Measurements from ENCODE around the gene GTPBP6. TPM values are rescaled to one million over a fixed set of nuclear protein-coding genes. Genes with fewer than 3 reads are reported as not detected.

Gene GTPBP6
- total and polyA plus RNA-seq, 2 experiments from 2014 or later, result 40.7 to 69.2 TPM

DNA sequence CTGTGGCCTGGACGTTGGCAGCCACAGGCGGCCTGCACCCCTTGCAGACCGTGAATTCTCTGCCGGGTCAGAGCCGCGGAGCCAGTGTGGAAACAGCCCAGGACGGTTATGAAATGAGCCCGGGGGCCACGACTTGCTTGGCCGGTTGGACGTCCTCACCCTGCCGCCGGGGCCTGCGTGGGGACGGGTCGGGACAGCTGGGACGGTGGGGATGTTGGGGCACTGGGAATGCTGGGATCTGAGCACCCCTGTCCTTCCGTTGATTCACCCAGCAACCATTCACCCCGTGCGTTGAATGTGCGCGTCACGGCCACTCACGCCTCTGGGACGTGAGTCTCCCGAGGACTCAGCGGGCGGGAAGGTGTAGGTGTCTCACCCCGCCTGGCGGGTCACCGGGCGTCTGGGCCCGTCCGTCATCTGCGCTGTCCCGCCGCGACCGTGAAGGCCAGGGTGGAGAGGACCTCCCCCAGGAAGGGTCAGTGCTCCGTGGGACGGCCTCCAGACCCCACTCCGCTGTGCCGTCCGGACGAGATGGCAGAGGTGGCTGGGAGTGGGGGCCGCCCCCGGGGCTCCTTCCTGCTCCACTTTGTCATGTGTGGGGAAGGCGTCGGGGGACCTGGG is 41.9 kb downstream of the GTPBP6 start:
- Histone ChIP-seq H3K36me3 (replicated peaks; ENCODE audit: insufficient read depth, low read depth) (no peaks in the 10 kb centered on the region), H3K9me3 (ENCODE audit: low read depth) (no peaks in the 10 kb centered on the region), H3K27ac (peak overlapping the region; percentile 84), H4K20me1 (ENCODE audit: insufficient read depth, poor library complexity, severe bottlenecking) (no peaks in the 10 kb centered on the region), H3K79me2 (peaks cover 22% of the 10 kb centered on the region), H3K27me3 (no peaks in the 10 kb centered on the region), H3K4me3 (peak overlapping the region; percentile 74), H2AFZ (peak overlapping the region; percentile 41), H3K9me2 (replicated peaks; ENCODE audit: insufficient read depth) (no peaks in the 10 kb centered on the region), H3K4me1 (ENCODE audit: insufficient read depth) (peaks cover 21% of the 10 kb centered on the region), H3K4me2 (peak overlapping the region; percentile 97)
- TF ChIP-seq, protein P1, sequence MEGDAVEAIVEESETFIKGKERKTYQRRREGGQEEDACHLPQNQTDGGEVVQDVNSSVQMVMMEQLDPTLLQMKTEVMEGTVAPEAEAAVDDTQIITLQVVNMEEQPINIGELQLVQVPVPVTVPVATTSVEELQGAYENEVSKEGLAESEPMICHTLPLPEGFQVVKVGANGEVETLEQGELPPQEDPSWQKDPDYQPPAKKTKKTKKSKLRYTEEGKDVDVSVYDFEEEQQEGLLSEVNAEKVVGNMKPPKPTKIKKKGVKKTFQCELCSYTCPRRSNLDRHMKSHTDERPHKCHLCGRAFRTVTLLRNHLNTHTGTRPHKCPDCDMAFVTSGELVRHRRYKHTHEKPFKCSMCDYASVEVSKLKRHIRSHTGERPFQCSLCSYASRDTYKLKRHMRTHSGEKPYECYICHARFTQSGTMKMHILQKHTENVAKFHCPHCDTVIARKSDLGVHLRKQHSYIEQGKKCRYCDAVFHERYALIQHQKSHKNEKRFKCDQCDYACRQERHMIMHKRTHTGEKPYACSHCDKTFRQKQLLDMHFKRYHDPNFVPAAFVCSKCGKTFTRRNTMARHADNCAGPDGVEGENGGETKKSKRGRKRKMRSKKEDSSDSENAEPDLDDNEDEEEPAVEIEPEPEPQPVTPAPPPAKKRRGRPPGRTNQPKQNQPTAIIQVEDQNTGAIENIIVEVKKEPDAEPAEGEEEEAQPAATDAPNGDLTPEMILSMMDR (IDR thresholded peaks at IDR 0.05; ENCODE audit: poor library complexity), result no peak
- WGBS (ENCODE audit: low lambda C conversion rate, missing lambda C conversion rate), result 4% methylated on average over 42 of the region's 49 CpGs
- peak; percentile 69 for DNase-seq (ENCODE audit: low spot score)

DNA sequence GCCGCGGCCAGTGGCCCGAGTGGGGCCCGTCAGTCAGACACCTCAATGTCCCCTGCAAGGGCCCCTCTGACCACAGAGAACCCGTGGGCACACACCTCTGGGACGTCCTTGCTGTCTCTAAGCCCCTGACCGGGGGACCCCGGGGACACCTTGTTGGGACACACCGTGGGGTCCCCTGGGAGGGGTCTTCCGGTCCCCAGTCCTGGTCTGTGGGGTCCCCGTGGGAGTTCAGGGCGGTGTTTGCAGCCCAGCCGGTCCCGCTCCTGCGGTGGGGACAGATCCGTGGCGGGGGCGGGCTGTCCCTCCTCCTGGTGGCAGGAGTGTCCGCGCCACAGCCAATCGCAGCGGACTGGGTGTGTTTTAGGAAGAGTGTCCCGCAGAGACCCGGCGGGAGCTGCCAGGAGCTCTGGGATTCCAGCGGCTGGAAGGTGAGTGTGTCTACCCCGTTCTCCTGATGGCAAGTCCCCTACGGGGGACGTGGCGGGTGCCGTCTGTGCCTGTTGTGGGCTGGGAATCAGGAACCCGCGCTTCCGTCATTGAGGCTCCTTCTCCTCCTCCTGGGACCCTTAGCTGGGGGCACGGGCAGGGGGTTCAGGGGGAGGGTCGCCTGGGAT is 42.5 kb downstream of the GTPBP6 start:
- 3% methylated on average over 23 of the region's 36 CpGs for WGBS (ENCODE audit: low lambda C conversion rate, missing lambda C conversion rate)
- no peaks in the 10 kb centered on the region for H3K9me2 ChIP-seq (replicated peaks; ENCODE audit: insufficient read depth)
- H4K20me1 ChIP-seq (ENCODE audit: insufficient read depth, poor library complexity, severe bottlenecking), result no peaks in the 10 kb centered on the region
- peak overlapping the region; percentile 97 for H3K4me2 ChIP-seq
- H3K27ac ChIP-seq, result peak overlapping the region; percentile 84
- peak overlapping the region; percentile 74 for H3K4me3 ChIP-seq
- H3K9me3 ChIP-seq (ENCODE audit: low read depth), result no peaks in the 10 kb centered on the region
- H3K36me3 ChIP-seq (replicated peaks; ENCODE audit: insufficient read depth, low read depth), result no peaks in the 10 kb centered on the region
- H3K27me3 ChIP-seq, result no peaks in the 10 kb centered on the region
- no peak for TF ChIP-seq EZH2 (IDR thresholded peaks at IDR 0.05; ENCODE audit: borderline replicate concordance)
- TF ChIP-seq EZH2phosphoT487 (IDR thresholded peaks at IDR 0.05; ENCODE audit: low read depth, severe bottlenecking, unreplicated experiment), result no peak
- TF ChIP-seq, protein P1 (IDR thresholded peaks at IDR 0.05; ENCODE audit: poor library complexity), result no peak
- peaks cover 20% of the 10 kb centered on the region for H3K79me2 ChIP-seq
- DNase-seq (ENCODE audit: low spot score), result peak; percentile 82
- peaks cover 17% of the 10 kb centered on the region for H3K4me1 ChIP-seq (ENCODE audit: insufficient read depth)
- H2AFZ ChIP-seq, result peak overlapping the region; percentile 41

DNA sequence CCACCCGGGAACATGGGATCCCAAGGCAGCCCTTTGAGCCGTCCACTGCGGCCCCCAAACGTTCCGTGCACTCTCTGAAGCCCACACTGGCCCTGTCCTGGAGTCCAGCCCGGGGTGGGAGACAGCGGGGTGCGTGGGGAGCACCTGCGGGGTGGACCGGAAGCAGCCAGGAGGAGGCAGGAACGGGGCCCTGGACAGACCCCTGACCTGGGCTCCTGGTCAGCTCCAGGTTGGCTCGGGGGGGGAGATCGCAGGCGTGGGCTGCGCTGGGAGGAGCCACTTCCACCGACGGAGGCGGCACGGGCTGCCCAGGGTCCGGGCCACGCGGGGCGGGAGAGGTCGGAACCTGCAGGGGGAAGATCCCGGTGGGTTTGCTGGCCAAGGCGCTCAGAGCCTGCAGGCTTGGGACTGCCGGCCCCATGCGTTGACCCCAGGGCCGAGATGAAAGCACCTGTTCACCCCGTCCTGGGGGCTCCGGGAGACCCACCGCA is 43.1 kb downstream of the GTPBP6 start:
- Histone ChIP-seq H3K9me2 (replicated peaks; ENCODE audit: insufficient read depth) (no peaks in the 10 kb centered on the region), H3K36me3 (replicated peaks; ENCODE audit: insufficient read depth, low read depth) (no peaks in the 10 kb centered on the region), H3K4me1 (ENCODE audit: insufficient read depth) (peaks cover 17% of the 10 kb centered on the region), H3K27me3 (no peaks in the 10 kb centered on the region), H3K79me2 (peaks cover 20% of the 10 kb centered on the region), H3K9me3 (ENCODE audit: low read depth) (no peaks in the 10 kb centered on the region), H3K4me3 (peak overlapping the region; percentile 74), H3K4me2 (peak overlapping the region; percentile 97), H2AFZ (no peak overlapping the region), H4K20me1 (ENCODE audit: insufficient read depth, poor library complexity, severe bottlenecking) (no peaks in the 10 kb centered on the region), H3K27ac (peak overlapping the region; percentile 72)
- WGBS (ENCODE audit: low lambda C conversion rate, missing lambda C conversion rate), result 36% methylated on average over 10 of the region's 32 CpGs
- no peak for TF ChIP-seq EZH2phosphoT487 (IDR thresholded peaks at IDR 0.05; ENCODE audit: low read depth, severe bottlenecking, unreplicated experiment)
- TF ChIP-seq EZH2 (IDR thresholded peaks at IDR 0.05; ENCODE audit: borderline replicate concordance), result no peak
- TF ChIP-seq, protein P1 (IDR thresholded peaks at IDR 0.05; ENCODE audit: poor library complexity), result no peak
- DNase-seq (ENCODE audit: low spot score), result no peak

Data from hepatocyte (in vitro differentiated cells).